NCI-H510A treated with DMSO at 0.1 percent for 48 hours (cell line): ENCODE results near the gene SMARCD3.

Experiments
- DNase-seq: peaks from one replicate; lab custom pipeline; 2025; lab: John Stamatoyannopoulos, UW

The SMARCD3 gene

DNA sequence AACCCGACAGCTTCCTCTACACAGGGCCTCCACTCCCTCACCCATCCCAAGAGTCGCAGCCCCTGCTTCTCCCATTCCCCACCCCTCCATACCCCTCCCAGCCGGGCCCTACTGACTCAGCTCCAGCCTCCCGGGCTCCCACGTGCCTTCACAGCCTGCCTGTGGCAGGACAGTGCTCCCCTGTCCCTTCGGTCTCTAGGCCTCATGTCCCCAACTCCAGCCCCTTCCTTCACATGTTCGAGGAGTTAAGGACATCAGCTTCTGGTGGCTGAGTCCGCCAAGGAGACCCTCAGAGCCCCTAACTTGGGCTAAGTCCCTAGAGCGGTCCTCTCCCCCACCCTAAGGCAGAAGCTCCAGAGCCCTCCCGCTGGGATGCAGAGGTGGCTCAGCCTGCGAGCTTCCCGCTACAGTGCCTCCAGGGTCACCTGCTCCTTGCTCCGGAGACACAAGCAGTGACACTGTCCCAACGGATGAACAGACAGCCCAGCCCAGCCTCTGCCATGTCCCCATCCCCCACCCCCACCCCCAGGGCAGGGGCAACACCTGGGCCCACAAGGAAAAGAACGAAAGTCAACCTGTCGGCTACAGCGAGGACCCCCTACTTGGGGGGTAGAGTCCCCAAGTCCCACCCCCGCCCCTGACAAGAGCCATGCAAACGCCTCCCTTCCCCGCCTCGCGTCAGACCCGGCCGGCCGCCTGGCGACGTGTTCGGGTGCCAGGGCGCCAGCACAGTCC lies 716 bp downstream of the SMARCD3 start:
- no peak for DNase-seq

DNA sequence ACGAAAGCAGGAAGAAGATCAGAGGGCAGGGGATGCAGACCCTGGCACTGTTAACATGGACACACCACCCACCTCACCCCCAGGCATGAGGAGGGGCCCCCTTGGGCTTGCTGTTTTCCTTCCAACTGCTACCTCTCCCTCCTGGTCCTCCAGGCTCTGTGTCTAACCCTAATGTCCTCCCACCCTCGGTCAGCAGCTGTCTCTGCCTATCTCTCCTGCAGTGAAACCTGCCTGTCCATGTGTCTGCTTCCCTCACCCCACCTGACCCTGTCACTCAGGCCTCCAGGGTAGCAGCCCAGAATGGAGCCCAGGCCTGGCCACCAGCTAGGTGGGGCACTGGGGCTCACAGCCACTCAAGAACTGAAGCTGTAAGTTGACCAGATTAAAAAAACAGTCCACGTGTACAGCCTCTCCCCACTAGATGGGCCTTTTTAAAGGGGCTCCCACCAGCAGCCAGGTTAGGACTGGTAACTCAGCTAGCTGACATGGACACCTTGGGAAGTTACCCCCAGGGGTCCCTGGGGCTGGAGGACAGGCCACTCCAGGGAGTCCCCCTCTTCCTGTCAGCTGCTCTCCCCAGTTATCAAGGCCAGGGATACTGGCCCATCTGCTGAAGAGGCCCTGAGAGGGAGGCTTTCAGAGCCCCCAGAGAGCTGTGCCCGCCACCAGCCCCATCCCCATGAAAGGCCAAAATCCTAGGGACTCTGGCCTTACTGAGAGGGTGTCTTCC lies 1.5 kb downstream of the SMARCD3 start:
- no peak for DNase-seq

DNA sequence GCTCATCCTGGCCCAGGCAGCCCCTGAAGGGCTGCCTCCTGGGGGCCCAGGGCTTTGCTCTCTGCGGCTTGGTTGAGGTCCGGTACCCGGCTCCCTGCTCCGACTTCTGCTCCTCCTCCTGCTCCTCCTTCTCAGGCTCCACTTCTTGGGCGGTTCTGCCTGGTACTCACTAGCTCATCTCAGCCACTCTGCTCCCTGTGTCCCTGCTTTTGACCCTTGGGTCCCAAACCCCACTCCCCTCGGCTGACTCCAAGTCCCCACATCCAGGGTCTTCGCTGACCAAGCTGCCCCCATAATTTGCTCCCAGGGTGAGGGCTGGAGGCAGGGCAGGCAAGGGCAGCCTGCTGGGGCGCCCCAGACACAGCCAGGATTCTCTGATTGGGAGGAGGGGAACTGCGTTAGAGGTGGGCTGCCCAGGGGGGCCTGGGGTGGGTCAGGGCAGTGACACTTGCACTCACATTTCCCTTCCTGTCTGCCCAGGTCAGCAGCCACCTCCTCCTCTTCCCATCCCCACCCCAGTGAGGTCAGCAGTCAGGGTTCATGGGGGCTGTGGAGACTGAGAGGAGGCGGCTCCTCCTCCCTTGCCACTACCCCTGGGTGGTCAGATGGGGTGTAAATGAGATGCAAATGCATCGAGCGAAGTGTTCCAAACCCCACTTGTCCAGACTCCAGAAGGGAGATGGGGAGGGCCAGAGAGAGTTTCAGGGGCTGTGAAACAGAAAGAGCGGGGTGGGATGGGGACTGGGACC lies 2.2 kb downstream of the SMARCD3 start:
- no peak for DNase-seq

DNA sequence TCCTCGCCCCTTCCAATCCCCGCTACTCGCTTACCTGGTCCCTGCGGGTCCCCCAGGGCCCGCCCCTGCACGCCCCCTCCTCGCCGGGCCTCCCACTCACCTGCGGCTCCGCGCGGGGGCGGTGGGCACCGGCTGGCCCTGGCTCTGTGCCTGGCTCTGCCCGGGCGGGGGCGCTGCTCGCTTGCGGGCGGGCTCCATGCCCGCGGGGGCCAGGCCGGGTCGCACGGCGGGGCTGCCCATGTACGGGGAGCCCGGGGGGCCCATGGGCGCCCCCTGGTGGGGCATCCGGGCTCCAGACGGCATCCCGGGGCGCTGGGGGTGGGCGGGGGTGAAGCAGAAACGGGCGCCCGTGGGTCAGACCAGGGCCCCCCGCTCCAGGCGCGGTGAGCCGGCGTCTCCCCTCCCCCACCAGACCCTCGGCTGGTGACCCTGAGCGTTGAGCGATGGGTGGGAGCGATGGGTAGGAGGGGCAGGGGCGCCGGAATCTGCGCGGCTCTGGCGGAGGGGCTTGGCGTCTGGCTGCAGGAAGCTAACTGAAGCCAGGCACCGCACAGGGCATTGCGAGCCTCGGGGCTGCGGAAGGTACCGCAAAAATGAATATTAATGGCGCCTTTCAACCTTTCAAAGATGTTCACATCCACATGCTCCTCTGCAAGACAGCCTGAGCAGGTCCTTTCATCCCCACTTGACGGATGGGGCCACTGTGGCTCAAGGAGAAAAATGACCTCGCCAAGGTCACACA lies 3.0 kb downstream of the SMARCD3 start:
- no peak for DNase-seq

DNA sequence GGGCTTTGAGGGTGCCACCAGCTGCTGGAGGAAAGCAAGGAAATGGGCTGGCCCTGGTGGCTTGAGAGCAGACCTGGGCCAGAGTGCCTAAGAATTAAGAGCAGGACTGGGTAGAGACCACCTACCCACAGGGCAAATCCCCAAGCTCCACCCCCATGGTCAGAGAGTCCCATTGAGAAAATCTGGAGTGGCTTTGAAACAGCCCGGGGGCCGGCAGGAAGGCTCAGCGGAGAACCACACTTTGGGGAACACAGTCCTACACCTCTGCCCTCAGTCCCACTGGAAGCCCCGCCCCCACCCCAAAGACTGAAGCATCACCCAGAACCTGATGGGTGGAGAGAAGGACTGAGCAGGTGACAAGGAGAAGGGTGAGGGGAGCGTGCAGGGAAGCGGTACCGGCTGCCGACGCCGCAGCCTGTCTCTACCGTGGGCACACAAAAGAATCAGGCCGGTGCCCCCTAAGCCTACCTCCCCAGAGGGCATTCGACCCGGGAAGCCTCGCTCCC lies 3.6 kb downstream of the SMARCD3 start:
- DNase-seq: no peak

DNA sequence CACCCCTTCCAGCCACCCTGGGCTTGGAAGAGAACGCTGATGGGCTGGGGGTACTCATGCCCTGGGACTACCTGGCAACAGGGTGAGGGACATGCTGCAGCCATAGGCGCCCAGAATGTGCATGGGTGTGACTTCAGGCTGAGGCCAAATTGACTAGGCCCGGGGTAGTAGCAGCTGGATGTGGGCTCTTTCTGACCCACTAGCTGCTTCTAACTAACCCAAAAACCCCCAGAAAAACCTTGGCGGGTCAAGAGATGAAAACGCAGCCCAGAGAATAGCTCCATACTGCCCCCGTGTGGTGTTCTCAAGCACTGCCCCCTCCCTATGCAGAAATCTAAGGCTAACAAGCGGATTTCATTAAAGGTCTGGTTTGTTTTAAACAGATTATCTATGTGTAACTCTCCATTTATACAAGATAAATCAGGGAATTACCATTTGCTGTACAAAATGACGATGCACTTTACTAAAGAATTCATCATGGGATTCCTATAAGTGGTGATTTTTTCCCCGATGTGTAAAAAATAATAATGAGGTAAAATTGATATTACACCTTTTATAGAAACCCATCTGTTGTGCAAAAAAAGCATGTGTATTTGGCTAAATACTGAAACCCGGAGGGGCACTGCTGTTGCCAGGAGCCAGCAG lies 4.2 kb downstream of the SMARCD3 start:
- peak; percentile 34 for DNase-seq

DNA sequence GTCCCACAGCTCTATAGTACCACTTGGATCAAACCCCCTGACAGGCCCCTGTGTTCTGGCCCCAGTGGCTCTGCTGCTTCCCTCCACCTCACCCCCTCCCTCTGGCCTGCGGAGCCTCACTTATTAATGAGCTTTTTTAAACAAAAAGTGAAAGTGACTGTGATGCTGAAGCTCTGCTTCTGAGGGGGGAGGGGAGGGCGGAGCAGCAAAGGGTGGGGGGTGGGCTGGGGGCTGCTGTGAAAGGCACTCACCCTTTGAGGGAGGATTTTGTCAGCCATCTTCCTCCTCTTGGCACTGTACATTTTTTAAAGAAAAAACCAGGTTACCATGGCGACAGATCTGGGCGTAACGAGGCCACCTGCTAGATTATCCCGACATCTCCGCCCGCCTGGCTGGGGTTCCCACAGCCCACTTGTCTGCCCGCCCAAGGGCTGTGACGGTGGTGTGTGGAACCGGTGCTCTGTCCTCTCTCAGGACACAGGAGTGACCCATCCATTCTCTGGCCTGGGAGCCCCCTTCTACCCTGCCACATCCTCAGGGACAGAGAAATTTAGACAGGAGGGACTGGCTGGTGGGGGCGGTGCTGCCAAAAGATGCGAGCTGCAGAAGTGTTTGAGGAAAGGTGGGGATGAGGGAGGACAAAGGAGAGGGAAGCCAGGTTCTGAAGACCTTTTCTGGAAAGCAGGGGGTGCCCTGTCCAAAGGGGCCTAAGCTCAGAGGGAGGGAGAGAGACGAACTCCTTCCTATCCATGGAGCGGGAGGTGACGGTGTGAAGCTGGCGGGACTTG lies 4.9 kb downstream of the SMARCD3 start:
- no peak for DNase-seq

DNA sequence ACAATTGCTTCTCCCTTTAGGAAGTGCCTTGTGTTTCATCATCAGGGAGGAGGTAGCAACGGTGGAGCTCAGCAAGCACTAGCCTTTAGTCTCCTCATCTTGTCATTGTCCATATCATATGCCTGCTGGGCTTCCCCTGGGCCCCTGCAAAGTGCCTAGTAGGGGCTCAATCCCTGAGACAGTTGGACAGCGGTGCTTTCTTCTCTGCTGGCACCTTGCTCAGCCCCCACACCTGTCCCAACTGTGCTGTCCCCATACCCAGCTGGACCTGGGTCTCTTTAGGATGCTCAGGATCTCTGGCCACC lies 5.5 kb downstream of the SMARCD3 start:
- no peak for DNase-seq

DNA sequence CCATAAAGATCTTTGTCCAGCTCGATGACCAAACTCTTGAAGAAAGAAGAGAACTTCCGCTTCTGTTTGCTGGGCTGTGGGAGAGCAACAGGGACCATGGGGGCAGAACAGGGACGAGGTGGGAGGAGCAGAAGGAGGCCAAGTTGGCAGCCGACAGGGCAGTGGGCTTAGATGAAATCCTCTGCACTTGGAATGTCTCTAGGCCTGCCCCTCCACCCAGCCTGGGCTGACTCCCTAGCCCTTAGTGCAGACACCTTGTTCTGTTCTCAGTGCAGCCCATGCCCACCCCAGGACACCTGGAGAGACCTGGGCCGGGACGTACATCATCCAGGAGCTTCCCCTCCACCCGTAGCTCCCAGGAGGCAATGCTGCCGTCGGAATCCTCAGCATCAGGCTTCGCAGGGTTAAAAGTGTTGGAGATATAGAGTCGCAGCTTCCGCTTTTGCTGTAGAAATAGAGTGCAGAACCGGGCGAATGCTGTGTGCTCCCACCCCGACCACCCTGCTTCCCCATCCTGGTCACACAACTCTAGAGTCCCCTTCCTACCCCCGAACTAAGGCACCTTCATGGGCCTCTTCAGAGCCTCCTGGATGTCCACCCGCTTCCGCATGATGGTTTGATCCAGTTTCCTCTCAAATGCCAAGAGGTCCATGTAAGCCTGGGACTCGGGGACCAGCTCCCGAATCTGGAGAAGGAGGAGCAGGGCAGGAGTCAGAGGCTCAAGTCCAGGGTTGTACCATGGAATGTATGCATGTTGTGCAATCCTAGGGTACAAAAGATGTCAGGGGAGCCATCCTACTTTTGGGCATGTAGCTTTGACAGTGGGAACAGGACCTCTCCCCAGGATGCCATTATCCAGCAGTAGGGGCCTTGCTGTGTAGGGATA lies 6.1 kb downstream of the SMARCD3 start:
- DNase-seq: no peak

DNA sequence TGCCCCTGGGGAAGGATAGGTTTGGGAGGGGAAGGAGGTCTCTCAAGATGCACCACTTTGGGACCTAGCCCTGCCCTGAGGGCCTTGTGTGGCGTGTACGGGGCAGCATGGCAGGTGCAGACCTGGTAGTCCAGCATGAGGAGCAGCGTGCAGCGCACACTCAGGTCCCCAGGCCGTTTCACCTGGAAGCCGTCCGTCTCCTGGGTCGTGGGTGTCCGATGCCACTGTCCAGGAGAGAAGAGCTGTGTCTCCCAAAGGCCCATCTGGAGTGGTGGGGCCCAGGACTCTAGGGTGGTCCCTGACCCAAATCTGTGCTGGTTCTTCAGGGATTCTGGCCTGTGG lies 6.8 kb downstream of the SMARCD3 start:
- no peak for DNase-seq

DNA sequence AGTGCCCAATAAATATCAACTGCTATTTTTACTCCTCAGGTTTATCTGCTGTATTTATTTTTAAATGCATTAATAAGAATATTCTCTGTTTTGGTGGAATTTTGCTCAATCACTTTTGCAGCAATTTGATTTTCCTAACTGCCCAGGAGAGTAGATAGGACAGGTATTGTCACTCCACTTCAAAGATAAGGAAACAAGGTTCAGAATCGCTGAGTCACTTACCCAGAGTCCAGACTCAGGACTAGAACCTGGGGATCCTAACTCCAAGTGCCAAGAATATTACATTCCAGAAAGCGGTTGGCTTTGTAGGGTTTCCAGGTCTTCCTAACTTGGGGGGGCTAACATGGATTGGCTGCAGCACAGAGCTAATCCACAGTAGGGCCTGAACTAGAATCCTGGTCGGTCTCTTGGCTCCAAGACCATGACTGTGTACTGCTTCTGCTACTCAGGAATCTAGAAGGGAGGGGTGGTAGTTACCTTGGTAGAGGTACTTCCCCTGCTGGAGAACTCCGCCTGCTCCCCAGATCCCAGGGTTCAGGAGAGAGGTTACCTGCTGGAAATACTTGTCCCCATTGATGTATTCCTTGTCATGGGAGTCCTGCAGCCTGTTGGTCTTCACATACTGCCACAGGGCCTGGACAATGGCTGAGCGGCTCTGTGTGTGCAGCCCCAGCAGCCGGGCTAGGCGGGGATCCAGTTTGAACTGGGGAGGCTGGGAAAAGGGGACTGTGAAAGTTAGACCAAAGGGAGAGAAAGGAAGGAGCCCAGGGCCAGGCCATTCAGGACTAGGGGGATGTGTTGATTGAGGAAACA lies 7.3 kb downstream of the SMARCD3 start:
- DNase-seq: no peak

DNA sequence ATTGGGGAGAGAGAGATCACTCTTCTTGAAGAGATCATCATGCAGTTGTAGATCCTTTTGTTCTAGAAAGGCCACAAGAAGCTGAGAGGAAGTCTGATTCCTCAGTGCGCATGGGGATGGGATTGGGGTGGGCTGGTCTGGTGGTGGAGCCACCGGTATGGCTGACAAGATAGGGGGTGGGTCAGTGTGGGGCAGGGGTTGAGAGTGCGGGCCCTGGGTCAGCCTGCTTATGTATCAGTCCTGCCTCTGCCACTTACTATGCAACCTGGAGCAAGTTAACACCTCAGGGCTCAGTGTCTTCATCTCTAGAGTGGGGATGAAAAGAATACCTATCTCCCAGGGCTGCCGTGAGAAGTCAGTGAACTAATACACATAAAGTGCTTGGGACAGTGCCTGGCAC lies 8.0 kb downstream of the SMARCD3 start:
- no peak for DNase-seq

DNA sequence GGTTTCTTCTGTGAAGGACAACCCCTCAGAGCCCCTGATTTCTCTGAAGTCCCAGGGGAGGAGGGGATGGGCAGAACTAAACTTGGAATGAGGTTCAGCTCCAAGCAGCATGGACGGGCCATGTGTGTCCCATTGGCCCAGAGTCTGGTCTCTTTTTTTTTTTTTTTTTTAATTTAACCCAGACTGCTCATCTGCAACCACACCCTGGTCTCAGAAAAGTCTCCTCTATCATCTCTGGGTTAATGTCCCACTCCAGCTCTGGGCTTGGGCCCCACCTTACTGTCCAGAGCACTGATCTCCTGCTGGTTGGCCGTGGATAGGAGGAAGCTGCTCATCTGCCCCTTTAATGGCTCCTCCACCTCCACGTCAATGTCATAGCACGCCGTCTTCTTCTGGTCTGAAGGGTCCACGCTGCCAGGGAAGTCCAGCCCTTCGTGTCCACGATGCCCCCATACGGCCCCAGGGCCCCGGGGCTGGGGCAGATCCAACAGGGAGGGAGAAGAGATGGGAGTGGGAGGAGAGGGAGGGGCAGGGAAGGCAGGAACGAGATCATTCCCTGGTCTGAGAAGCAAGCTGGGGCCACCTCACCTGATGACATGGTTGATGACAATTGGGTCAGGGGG lies 8.5 kb downstream of the SMARCD3 start:
- DNase-seq: no peak

DNA sequence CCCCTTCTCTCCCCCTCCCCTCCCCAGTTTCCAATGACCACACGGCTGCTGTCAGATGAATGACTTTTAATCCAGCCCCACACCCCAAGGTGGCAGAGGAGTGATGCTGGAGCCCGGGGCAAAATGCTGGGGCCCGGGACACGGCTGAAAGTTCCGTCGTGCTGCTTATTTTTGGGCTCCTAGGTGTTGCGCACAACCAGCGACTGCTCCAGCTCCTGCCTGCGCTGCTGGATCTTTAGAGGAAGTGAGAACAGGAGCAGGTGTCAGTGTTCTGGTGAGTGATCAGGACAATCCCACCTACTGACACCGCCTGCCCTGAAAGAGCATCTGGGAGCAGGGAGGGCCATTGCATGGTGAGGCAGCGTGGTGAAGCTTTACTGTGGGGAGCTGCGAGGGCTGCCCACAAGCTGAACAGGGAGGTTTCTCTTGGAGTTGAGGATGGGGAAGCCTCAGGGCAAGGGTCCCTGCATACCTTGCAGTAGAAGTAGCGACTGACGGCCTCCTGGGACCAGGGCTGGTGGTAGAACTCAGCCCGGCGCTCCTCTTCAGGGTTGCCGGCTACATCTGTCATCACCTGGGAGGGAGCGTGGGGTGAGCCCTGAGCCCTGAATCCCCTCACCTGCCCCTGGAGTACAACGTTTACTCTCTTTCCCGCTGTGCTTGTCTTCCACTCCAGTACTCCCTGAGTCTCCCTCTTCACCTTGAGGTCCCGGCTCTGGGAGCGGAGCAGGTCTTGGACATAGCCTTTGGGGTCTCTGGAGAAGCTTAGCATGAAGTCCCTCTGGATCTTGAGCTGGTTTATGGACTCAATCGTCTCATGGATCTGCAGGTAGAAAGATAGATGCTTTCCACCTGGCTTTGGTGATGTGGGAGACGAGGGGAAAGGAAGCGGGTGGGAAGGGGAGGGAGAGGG lies 9.3 kb downstream of the SMARCD3 start:
- no peak for DNase-seq

DNA sequence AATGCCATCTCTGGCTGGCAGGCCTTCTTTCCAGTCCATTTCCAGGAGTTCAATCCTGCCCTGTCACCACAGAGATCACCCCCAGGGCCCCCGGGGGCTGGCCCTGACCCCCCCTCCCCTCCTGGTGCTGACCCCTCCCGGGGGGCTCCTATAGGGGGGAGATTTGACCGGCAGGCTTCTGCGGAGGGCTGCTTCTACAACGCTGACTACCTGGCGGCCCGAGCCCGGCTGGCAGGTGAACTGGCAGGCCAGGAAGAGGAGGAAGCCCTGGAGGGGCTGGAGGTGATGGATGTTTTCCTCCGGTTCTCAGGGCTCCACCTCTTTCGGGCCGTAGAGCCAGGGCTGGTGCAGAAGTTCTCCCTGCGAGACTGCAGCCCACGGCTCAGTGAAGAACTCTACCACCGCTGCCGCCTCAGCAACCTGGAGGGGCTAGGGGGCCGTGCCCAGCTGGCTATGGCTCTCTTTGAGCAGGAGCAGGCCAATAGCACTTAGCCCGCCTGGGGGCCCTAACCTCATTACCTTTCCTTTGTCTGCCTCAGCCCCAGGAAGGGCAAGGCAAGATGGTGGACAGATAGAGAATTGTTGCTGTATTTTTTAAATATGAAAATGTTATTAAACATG lies 10.2 kb downstream of the SMARCD3 start:
- no peak for DNase-seq

DNA sequence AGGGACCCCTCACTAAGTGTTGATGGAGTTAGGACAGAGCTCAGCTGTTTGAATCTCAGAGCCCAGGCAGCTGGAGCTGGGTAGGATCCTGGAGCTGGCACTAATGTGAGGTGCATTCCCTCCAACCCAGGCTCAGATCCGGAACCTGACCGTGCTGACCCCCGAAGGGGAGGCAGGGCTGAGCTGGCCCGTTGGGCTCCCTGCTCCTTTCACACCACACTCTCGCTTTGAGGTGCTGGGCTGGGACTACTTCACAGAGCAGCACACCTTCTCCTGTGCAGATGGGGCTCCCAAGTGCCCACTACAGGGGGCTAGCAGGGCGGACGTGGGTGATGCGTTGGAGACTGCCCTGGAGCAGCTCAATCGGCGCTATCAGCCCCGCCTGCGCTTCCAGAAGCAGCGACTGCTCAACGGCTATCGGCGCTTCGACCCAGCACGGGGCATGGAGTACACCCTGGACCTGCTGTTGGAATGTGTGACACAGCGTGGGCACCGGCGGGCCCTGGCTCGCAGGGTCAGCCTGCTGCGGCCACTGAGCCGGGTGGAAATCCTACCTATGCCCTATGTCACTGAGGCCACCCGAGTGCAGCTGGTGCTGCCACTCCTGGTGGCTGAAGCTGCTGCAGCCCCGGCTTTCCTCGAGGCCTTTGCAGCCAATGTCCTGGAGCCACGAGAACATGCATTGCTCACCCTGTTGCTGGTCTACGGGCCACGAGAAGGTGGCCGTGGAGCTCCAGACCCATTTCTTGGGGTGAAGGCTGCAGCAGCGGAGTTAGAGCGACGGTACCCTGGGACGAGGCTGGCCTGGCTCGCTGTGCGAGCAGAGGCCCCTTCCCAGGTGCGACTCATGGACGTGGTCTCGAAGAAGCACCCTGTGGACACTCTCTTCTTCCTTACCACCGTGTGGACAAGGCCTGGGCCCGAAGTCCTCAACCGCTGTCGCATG lies 11.0 kb downstream of the SMARCD3 start:
- no peak for DNase-seq
